ENCODE measurements around the gene TIGD1.

Gene TIGD1

GRCh38 chr2:232523682-232524597, 26.4 kb downstream of the TIGD1 start:
- DNase-seq (ENCODE audit: low read depth): no peak

DNA sequence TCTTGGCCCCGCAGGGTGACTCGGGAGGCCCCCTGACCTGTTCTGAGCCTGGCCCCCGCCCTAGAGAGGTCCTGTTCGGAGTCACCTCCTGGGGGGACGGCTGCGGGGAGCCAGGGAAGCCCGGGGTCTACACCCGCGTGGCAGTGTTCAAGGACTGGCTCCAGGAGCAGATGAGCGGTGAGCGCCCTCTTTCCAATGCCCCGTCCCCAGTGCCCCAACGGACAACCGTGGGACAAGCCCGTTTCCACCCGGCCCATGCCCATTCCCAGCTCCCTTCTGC, 27.0 kb downstream of the TIGD1 start:
- no peak for DNase-seq (ENCODE audit: low read depth)

DNA sequence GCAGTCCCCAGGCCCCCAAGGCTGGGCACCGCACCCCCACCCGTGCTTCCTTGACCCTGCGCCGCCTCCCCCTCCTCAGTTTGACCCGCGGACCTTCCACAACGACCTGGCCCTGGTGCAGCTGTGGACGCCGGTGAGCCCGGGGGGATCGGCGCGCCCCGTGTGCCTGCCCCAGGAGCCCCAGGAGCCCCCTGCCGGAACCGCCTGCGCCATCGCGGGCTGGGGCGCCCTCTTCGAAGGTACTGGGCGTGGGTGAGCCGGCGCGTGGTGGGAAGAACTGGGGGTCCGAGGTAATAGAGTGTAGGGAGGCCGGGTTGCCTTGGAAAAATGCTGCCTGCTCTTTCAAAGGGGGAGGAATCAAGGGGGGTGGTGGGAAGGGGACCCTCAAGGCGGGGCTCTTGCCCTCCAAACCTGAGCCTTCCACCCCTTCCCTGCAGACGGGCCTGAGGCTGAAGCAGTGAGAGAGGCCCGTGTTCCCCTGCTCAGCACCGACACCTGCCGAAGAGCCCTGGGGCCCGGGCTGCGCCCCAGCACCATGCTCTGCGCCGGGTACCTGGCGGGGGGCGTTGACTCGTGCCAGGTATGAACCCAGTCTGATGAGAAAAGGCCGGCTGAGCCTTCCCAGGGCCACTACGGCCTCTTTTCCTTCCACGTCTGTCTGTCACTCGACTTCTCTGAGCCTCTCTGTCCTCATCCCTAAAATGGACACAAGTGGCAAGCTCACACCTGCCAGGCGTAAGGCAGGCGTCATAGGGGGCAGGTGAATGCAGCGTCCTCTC, 27.5 kb downstream of the TIGD1 start:
- no peak for DNase-seq (ENCODE audit: low read depth)

GRCh38 chr2:232521959-232522622, 28.3 kb downstream of the TIGD1 start:
- no peak for DNase-seq (ENCODE audit: low read depth)

DNA sequence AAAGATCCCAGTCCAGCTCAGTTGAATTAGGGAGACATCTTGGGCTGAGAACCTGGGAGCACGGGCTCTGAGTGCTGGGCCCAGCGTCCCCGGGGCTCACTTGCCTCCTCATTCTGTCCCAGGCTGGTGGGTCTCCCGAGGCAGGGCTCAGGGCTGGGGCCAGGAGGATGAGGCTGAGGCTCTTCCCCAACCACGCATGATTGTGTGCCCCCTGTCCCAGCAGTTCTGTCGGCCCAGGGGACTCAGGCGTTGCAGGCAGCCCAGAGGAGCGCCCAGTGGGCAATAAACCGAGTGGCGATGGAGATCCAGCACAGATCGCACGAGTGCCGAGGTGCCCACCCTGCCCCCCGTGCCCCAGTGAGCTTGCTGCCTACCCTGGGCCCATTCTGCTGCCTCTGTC, 29.3 kb downstream of the TIGD1 start:
- no peak for DNase-seq (ENCODE audit: low read depth)

GRCh38 chr2:232520489-232520888, 29.9 kb downstream of the TIGD1 start:
- no peak for DNase-seq (ENCODE audit: low read depth)

- DNase-seq (ENCODE audit: low read depth): no peak
Measured at GRCh38 chr2:232519581-232520438, 30.5 kb downstream of the TIGD1 start, which contains the start of gene PRSS56. PRSS56 (plus strand) TSS chr2:232520388; CDS start chr2:232520599, 211 bp downstream.

DNA sequence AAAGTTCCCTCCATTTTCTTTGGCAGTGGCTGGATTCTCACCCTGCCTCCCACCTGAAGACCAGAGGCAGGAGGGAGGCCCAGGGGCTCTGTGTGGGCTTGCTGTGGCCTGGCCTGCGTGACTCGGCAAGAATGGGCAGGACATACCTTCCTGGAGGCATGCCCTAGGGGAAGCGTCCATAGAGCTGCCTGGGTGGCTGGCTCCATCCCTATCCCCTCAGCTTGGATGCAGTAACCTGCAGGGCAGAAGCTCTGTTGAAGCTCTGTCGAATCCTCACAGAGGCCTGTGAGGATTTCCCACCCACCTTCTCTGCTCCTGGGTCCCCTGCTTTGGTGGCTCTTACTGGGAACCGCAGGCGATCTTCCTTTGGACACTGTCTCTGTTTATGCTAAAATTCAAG, 31.5 kb downstream of the TIGD1 start:
- no peak for DNase-seq (ENCODE audit: low read depth)

GRCh38 chr2:232516551-232516950, 33.8 kb downstream of the TIGD1 start:
- DNase-seq (ENCODE audit: low read depth): no peak

- no peak for DNase-seq (ENCODE audit: low read depth)
Measured at GRCh38 chr2:232515639-232516038, 34.7 kb downstream of the TIGD1 start.

GRCh38 chr2:232513353-232513752, 37.0 kb downstream of the TIGD1 start:
- no peak for DNase-seq (ENCODE audit: low read depth)

DNA sequence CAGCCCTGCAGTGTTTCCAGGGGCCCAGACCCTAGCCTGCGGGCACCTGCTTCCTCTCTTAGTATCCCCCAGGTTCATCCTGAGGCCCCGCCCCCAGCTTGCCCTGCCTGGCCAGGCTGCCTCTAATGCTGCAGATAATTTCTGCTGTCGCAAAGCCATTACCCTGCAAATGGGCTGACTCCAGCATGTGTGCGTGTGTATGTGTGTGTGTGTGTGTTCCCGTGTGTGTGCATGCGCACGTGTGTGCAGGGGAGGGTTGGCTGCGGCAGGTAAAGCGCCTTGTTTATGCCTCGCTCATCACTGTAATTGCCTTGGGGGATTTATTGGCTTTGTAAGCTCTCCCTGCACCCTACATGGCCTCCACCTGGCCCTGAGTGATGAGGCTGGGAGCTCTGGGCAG, 37.8 kb downstream of the TIGD1 start:
- DNase-seq (ENCODE audit: low read depth): no peak

- no peak for DNase-seq (ENCODE audit: low read depth)
Measured at GRCh38 chr2:232511336-232511890, 38.9 kb downstream of the TIGD1 start.

DNA sequence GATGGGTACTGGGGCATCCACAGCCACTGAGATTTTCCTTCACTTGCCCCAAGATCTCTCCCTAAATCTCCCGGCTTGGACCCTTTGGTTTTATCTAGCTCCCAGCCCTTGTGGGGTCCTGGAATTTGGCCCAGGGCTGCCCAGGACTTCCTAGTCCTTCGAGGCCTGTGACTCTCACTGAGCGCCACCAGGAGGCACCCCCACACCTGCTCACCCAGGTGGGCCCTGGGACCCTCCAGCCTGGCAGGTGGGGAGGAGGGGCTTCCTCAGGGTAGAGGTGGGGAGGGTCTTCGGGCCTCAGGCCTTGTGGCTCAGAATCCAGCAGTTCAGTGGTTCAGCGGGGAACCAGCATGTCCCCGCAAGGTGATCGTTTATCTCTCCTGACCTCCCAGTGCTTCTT, 42.1 kb downstream of the TIGD1 start:
- DNase-seq (ENCODE audit: low read depth): no peak

GRCh38 chr2:232506709-232507108, 43.6 kb downstream of the TIGD1 start:
- no peak for DNase-seq (ENCODE audit: low read depth)

- no peak for DNase-seq (ENCODE audit: low read depth)
Measured at GRCh38 chr2:232505856-232506255, 44.5 kb downstream of the TIGD1 start.

GRCh38 chr2:232504438-232504837, 45.9 kb downstream of the TIGD1 start:
- DNase-seq (ENCODE audit: low read depth): no peak

DNA sequence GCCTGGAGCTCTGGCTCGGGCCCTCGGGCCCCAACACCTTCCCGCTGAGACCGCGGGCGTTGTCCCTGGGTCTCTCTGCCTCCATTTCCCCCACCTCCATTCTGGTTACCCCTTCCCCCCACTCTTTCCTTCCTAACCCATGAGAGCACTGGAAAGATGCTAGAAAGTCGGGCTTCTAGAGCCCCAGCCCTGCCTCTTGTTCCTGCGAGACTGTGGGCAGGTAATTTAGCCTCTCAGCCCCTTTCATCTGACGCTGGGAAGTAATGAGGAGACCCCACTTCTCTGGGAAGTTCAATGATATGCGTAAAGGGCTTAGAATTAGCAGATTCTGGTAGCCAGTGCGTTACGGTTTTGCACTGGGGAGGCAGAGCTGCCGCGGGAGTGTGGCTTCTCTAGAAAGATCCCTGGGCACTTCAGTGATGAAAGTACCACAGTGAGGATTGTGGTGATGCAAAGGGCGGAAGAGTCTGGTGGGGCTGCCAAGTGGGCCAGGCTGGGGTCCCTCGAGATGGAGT, 46.5 kb downstream of the TIGD1 start:
- DNase-seq (ENCODE audit: low read depth): no peak

GRCh38 chr2:232502911-232503808, 47.2 kb downstream of the TIGD1 start:
- no peak for DNase-seq (ENCODE audit: low read depth)

- DNase-seq (ENCODE audit: low read depth): no peak
Measured at GRCh38 chr2:232502511-232502910, 47.8 kb downstream of the TIGD1 start.

All from GM04504 (cell line).